Pancreas (tissue), 10 donors: Measurements from ENCODE around the gene LAMC2. TPM values are rescaled to one million over a fixed set of nuclear protein-coding genes. Genes with fewer than 3 reads are reported as not detected.

Experiments
- ATAC-seq, 4 donors: fragments of 200-7000 bp; cut with Tn5 transposase; one replicate each; pipeline versions ENCODE4 v1.8.0 to v1.9.1; 2020; ENCODE audit warnings: mild to moderate bottlenecking in 4 of 4, moderate library complexity in 4 of 4
- DNase-seq, 6 donors: peaks; one replicate each; pipeline ENCODE4 v3.0.0-alpha.2; 2020
- FAIRE-seq: peaks from 2 replicates; lab custom pipeline; 2012; peaks lifted over from hg19 to GRCh38; lab: Jason Lieb, UNC
- H3K27ac ChIP-seq, 4 donors: fragments of 200-600 bp; sonication (generic); 1 replicate in 3 of 4; 2 replicates in 1 of 4; pipeline versions ENCODE4 v1.5.0 to v1.8.0; 2020
- H3K27me3 ChIP-seq, 4 donors: fragments of 200-600 bp; one replicate each; pipeline ENCODE4 v1.8.0; 2021
- H3K36me3 ChIP-seq, 3 donors: fragments of 200-600 bp; sonication (generic) in 1 of 3; one replicate each; pipeline versions ENCODE4 v1.5.0 to v1.8.0; 2020 to 2021
- H3K4me1 ChIP-seq, 3 donors: fragments of 200-600 bp; one replicate each; pipeline ENCODE4 v1.8.0; 2021
- H3K4me3 ChIP-seq, 4 donors: fragments of 200-600 bp; sonication (generic) in 2 of 4; one replicate each; pipeline versions ENCODE4 v1.5.0 to v1.8.0; 2020 to 2021
- H3K9me3 ChIP-seq, 4 donors: fragments of 200-600 bp; one replicate each; pipeline ENCODE4 v1.8.0; 2021
- WGBS, 2 donors: extraction: QIAGEN DNeasy Blood & Tissue Kit; methylation state at CpG; one replicate each; pipeline ENCODE4 v1.1.7; 2013; 5-methylcytosine and 5-hydroxymethylcytosine counted together
- intact Hi-C, 3 donors: fragments of 100-400 bp; cut with DNase I; formaldehyde crosslinking; loops; one replicate each; pipeline versions ENCODE4 v1.11.1 to v1.14.2; 2022
- polyA plus RNA-seq, 2 donors: library from polyadenylated mRNA; stranded (reverse); fragments of 200-250 nt; gene quantifications; one replicate each; pipeline ENCODE4 v1.2.3, GENCODE V29; 2013
- total RNA-seq, 6 donors: library from RNA; stranded (reverse); fragmentation: NEBNext Ultra II Directional in 4 of 6; extraction: Animal tissue kit (Norgen Biotek cat#: 25700) in 4 of 6; gene quantifications; one replicate each; pipeline versions ENCODE4 v1.2.1 to v1.2.4, GENCODE V29; 2021 to 2023
- TF ChIP-seq, protein P1 (sequence below), 4 donors: fragments of 200-600 bp; sonication (generic) in 3 of 4; IDR thresholded peaks; one replicate each; pipeline versions ENCODE4 v1.5.0 to v1.8.0; 2021; ENCODE audit warnings: antibody characterized with exemption in 4 of 4
- donor health status: healthy with polysubstance abuse.
- donor health status: DM: no; HTN: no; CAD: no; lungs with moderate emphysema.
- donor health status: DM: no; HTN: no; CAD: no.
- donor health status: control.
- donor health status: control.
- donor health status: Bipolar disorder and iron deficiency.
- donor health status: DM: yes; HTN: yes; CAD: no.
- donor health status: DM: no; HTN: no; CAD: no.
- donor health status: DM: no; HTN: no; CAD: no.
- donor health status: DM: yes; HTN: yes; CAD: no.

LAMC2 gene
- total and polyA plus RNA-seq, 8 donors, result 1.3 to 31.2 (median 2.2) TPM

DNA sequence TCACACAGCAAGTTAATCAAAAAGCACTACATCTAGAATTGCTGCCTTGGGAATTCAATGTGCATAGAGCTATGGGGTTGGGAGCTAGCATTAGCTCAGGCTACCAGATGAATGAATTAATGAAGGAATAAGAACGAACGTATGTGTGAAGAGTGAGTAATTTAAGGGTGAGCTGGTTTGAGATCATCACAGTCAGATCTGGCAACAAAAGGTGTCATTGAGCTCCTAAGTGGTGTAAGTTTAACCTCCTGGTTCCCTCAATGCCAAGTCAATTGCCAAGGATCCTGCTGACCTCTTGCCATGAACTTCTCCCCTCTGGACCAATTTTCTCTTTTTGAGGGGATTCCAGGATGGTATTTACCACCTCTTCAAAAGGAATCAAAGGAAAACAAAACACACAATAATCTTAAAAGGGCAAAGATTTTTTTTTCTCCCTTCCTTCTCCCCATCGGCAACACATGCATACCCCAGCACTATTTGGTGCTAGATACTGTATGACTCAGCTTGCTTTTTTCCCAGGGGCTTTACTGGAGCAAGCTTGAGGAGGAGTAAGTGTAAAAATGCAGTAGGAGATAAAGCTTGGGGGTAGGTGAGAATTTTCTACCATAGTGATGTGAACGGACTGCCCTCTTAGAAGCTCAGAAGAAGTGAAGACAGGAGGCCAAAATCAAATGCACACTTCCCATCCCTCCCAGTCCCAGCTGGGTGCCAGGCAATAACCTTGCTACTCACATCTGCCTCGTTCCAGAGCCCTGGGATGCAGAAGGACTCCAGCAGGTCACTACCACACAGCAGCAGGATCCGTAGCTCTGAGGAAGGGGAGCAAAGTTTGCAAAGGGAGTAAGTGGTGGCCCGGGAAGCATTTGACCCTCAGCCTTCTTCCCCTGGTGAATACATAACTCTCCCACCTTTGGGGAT lies 92.0 kb downstream of the LAMC2 start:
- ATAC-seq (no peak), DNase-seq (no peak), FAIRE-seq (no peak)
- 43 to 51% methylated on average over 7 of the region's 7 CpGs for WGBS, 2 donors
- Histone ChIP-seq H3K27me3 (no peaks in the 10 kb centered on the region), H3K36me3 (no peaks in the 10 kb centered on the region), H3K27ac (no peak overlapping the region), H3K4me3 (no peak overlapping the region), H3K9me3 (no peaks in the 10 kb centered on the region), H3K4me1 (peaks cover 12 to 15% (median 15%) of the 10 kb centered on the region in 3 donors)
- intact Hi-C loops, result no loop called here
- TF ChIP-seq, protein P1, sequence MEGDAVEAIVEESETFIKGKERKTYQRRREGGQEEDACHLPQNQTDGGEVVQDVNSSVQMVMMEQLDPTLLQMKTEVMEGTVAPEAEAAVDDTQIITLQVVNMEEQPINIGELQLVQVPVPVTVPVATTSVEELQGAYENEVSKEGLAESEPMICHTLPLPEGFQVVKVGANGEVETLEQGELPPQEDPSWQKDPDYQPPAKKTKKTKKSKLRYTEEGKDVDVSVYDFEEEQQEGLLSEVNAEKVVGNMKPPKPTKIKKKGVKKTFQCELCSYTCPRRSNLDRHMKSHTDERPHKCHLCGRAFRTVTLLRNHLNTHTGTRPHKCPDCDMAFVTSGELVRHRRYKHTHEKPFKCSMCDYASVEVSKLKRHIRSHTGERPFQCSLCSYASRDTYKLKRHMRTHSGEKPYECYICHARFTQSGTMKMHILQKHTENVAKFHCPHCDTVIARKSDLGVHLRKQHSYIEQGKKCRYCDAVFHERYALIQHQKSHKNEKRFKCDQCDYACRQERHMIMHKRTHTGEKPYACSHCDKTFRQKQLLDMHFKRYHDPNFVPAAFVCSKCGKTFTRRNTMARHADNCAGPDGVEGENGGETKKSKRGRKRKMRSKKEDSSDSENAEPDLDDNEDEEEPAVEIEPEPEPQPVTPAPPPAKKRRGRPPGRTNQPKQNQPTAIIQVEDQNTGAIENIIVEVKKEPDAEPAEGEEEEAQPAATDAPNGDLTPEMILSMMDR (IDR thresholded peaks at IDR 0.05), result no peak

DNA sequence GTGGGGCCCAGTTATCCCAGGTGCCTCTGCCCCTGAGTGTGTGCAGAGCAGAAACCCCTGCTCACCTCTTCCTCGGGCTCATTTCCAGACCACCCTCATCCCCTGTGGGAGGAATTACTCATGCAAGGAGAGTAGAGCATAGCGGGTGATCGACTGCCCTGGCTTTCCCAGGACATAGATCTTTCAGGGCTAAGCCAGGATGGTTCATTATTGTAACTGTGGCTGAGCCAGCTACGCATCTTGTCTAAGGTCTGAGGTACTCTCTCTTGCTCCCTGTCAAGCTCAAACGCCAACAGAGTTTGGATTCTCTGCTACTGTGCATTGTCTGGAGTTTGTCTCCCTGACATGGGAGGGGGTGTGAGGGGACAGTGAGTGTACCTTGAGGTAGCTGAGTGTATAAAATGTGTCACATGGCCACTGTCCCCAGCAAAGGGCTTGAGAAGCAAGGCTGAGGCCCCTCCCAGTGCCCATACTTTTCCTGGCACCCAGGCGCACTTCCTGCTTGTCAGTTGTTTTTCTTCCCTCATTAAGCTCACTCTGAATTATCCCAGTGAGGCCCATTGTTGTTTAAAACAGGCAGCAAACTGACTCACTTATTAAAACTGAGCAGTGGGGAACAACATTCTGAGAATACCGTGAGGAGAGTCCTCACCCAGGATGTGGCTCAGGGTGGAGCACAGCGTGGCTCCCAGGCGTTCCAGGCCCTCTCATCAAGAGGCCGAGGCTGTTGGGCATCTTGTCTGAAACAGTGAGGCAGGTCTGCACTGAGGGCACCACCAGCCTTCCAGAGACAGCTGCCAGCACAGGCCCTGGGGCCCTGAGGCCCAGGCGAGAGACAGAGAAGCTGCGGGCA lies 92.9 kb downstream of the LAMC2 start:
- no peak for DNase-seq
- ATAC-seq, result no peak
- no peaks in the 10 kb centered on the region for H3K9me3 ChIP-seq
- H3K4me3 ChIP-seq, result no peak overlapping the region
- no peaks in the 10 kb centered on the region for H3K27me3 ChIP-seq
- H3K4me1 ChIP-seq, result peaks cover 12 to 15% (median 15%) of the 10 kb centered on the region in 3 donors
- WGBS, 2 donors, result 71 to 78% methylated on average over 12 of the region's 12 CpGs
- peak overlapping the region in 1 of 4 donors; percentile 41 for H3K27ac ChIP-seq
- intact Hi-C loops, result no loop called here
- no peak for FAIRE-seq
- TF ChIP-seq, protein P1 (IDR thresholded peaks at IDR 0.05), result no peak
- no peaks in the 10 kb centered on the region for H3K36me3 ChIP-seq

GRCh38 chr1:183279835-183280234 lies 93.8 kb downstream of the LAMC2 start:
- Histone ChIP-seq H3K4me3 (no peak overlapping the region), H3K36me3 (no peaks in the 10 kb centered on the region), H3K27ac (peak overlapping the region in 1 of 4 donors; percentile 41), H3K27me3 (no peaks in the 10 kb centered on the region), H3K9me3 (no peaks in the 10 kb centered on the region), H3K4me1 (peaks cover 12 to 15% (median 15%) of the 10 kb centered on the region in 3 donors)
- no peak for FAIRE-seq
- 80 to 85% methylated on average over 6 of the region's 6 CpGs for WGBS, 2 donors
- intact Hi-C loops, result loop anchor here in 2 of 3 donors (5.0 kb wide), 1 partner anchor 37 kb away; no protein-coding TSS in a partner anchor
- peak in 1 of 4 donors; percentile 14 for ATAC-seq
- DNase-seq, result no peak
- TF ChIP-seq, protein P1 (IDR thresholded peaks at IDR 0.05), result no peak

- TF ChIP-seq, protein P1 (IDR thresholded peaks at IDR 0.05), result no peak
- intact Hi-C loops, result loop anchor here in 2 of 3 donors (5.0 kb wide), 1 partner anchor 36 kb away; no protein-coding TSS in a partner anchor
- FAIRE-seq, result no peak
- WGBS, 2 donors, result 95 to 100% methylated on average over 2 of the region's 2 CpGs
- Histone ChIP-seq H3K27ac (no peak overlapping the region), H3K4me3 (no peak overlapping the region), H3K4me1 (peaks cover 12 to 15% (median 15%) of the 10 kb centered on the region in 3 donors), H3K27me3 (no peaks in the 10 kb centered on the region), H3K9me3 (no peaks in the 10 kb centered on the region), H3K36me3 (no peaks in the 10 kb centered on the region)
- peak in 1 of 4 donors; percentile 3 for ATAC-seq
- DNase-seq, result no peak
Observed at GRCh38 chr1:183281039-183281438, 95.0 kb downstream of the LAMC2 start.
